Hematopoietic multipotent progenitor cell (in vitro differentiated cells): ENCODE measurements around the gene RPEL1. TPM values are rescaled to one million over a fixed set of nuclear protein-coding genes. Genes with fewer than 3 reads are reported as not detected.
"Not testable (repeated sequence)": the region's sequence is repeated elsewhere in the genome, so short reads cannot be mapped to it uniquely, and the experiment has no call there.

Experiments
- DNase-seq, 3 donors: peaks; one replicate each; pipeline ENCODE4 v3.0.0-alpha.2; 2011 to 2015; ENCODE audit warnings: low read depth in 2 of 3, low spot score in 2 of 3
- total RNA-seq: library from RNA; depleted of rRNA; stranded (reverse); fragments of >200 nt; gene quantifications from one replicate; pipeline ENCODE4 v1.2.3, GENCODE V29; 2012

The RPEL1 gene
- 0.27 TPM for total RNA-seq

- DNase-seq: not testable (repeated sequence)
These were observed at the start of gene RPEL1 for GRCh38 chr10:103245587-103245986. TSS of gene RPEL1 (plus strand) at chr10:103245887. CDS start at chr10:103245997, 110 bp downstream.

- DNase-seq: no peak
These were observed 49.2 kb upstream of the RPEL1 start for GRCh38 chr10:103196516-103196915.

- DNase-seq: peak in 2 of 3 donors; percentile 71 to 75
These were observed 48.5 kb upstream of the RPEL1 start for GRCh38 chr10:103197174-103197573.

DNA sequence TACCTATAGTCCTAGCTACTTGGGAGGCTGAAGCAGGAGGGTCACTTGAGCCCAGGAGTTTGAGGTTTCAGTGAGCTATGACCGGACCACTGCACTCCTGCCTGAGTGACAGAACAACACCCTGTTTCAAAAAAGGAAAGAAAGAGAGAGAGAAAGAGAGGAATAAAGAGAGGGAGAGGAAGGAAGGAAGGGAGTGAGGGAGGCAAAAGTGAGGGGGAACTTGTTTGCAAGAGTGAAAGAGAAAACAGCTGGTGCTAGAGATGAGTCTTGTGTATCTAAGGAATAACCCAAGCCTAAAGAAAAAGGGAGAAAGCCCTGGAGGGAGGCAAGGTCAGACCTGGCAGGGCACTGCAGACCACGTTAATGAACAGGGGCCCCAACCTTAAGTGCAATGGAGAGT lies 47.8 kb upstream of the RPEL1 start:
- DNase-seq: no peak

DNA sequence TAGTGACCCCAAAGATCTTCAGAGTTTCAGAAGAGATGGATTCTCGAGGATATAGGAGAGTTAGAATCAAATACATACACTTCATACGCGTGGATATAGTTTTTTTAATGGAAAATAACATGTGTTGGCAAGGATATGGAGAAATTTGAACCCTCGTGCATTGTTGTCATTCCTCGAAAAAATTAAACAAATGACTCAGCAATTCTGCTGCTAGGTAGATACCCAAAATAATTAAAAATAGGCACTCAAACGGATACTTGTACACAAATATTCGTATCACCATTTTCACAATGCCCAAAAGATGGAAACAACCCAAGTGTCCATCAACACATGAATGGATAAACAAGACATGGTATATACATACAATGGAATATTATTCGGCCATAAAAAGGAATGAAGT lies 47.0 kb upstream of the RPEL1 start:
- no peak for DNase-seq

DNA sequence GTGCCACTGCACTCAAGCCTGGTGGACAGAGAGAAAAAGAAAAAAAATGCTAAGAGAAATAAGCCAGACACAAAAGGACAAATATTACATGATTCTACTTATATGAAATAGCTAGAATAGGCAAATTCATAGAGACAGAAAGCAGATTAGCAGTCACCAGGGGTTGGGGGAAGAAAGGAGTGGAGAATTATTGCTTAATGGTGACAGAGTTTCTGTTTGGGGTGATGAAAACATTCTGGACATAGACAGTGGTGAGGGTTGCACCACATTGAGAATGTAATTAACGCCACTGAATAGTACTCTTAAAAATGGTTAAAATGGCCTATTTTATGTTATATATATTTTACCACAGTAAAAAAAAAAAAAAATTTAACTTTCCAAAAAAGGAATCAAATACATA lies 46.2 kb upstream of the RPEL1 start:
- no peak for DNase-seq

DNA sequence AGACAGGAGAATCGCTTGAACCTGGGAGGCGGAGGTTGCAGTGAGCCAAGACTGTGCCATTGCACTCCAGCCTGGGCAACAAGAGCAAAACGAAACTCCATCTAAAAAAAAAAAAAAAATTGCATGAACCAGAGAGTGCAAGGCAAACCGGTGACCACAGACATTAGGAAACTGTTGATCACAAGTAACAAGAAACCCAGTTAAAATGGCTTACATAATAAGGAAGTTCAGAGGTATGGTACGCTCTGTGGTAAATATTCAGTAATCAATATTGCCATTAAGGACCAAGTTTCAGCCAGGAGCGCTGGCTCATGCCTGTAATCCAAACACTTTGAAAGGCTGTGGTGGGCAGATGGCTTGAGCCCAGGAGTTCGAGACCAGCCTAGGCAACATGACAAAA lies 43.4 kb upstream of the RPEL1 start:
- peak in 1 of 3 donors; percentile 53 for DNase-seq

DNA sequence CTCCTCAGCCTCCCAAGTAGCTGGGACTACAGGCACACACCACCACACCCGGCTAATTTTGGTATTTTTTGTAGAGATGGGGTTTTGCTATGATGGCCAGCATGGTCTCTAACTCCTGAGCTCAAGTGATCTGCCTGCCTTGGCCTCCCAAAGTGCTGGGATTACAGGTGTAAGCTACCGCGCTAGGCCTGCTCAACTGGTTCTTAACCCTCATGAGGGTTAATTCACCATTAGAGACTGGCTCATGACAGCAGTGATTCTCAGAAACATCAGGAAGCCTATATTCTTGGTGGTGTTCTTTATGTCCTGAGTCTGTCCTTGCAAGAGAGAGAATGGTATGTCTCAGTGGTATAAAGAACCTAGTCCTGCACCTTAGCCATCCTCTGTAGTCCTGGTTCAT lies 42.2 kb upstream of the RPEL1 start:
- DNase-seq: no peak

- DNase-seq: no peak
These were observed 41.1 kb upstream of the RPEL1 start for GRCh38 chr10:103204353-103205255.

DNA sequence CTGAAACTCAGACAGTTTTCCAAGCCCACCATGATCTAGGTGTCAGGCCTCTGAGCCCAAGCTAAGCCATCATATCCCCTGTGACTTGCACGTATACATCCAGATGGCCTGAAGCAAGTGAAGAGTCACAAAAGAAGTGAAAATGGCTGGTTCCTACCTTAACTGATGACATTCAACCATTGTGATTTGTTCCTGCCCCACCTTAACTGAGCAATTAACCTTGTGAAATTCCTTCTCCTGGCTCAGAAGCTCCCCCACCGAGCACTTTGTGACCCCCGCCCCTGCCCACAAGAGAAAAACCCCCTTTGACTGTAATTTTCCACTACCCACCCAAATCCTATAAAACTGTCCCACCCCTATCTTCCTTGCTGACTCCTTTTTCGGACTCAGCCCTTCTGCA lies 40.3 kb upstream of the RPEL1 start:
- DNase-seq: not testable (repeated sequence)

DNA sequence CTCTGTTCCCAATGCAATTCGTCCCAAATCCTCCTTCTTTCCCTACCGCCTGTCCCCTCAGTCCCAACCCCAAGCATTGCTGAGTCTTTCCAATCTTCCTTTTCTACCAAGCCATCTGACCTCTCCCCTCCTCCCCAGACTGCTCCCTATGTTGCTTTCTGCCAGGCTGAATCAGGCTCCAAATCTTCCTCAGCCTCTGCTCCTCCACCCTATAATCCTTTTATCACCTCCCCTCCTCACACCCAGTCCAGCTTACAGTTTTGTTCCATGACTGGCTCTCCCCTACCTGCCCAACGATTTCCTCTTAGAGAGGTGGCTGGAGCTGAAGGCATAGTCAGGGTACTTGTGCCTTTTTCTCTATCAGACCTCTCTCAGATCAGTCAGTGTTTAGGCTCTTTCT lies 39.0 kb upstream of the RPEL1 start:
- not testable (repeated sequence) for DNase-seq

DNA sequence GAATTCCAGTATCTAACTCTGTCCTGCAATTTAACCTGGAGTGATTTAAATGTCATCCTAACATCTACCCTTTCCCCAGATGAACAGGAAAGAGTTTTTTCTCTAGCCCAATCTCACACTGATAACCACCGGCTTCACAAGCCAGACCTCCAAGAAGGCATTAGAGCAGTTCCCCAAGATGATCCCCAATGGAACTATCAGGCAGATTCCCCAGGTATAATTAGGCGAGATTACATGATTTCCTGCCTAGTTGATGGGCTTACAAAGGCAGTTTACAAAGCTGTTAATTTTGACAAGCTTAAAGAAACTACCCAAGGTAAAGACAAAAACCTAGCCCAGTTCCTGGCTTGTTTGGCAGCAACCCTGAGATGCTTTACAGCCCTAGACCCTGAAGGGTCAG lies 38.5 kb upstream of the RPEL1 start:
- no peak for DNase-seq

DNA sequence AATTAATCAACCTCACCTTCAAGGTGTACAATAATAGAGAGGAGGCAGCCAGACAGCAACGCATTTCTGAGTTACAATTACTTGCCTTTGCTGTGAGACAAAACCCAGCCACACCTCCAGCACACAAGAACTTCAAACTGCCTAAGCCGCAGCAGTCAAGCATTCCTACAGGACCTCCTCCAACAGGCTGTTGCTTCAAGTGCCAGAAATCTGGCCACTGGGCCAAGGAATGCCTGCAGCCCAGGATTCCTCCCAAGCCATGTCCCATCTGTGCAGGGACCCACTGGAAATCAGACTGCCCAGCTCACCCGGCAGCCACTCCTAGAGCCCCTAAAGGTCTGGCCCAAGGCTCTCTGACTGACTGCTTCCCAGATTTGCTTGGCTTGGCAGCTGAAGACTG lies 38.0 kb upstream of the RPEL1 start:
- not testable (repeated sequence) for DNase-seq

- not testable (repeated sequence) for DNase-seq
These were observed 35.4 kb upstream of the RPEL1 start for GRCh38 chr10:103210262-103210661.

DNA sequence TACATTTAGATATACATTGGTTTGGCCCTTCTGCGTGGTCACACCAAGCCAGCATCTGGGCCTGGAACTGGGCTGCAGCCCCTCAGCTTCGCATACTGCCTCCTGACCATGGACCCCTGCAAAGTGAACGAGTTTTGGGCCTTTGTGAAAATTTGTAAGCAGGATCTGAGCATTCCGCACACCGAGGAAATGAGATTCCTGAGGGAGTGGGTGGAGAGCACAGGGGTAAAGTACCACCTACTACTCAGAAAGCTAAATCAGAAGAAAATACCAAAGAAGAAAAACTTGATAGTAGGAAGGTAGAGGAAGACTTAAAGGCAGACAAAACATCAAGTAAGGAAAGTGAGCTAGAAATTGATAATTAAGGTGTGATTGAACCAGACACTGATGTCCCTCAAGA lies 30.1 kb upstream of the RPEL1 start:
- DNase-seq: no peak

- DNase-seq: not testable (repeated sequence)
These were observed 29.3 kb upstream of the RPEL1 start for GRCh38 chr10:103216362-103216761.

GRCh38 chr10:103224133-103224532 lies 21.6 kb upstream of the RPEL1 start:
- DNase-seq: no peak

GRCh38 chr10:103224721-103225120 lies 21.0 kb upstream of the RPEL1 start:
- not testable (repeated sequence) for DNase-seq

DNA sequence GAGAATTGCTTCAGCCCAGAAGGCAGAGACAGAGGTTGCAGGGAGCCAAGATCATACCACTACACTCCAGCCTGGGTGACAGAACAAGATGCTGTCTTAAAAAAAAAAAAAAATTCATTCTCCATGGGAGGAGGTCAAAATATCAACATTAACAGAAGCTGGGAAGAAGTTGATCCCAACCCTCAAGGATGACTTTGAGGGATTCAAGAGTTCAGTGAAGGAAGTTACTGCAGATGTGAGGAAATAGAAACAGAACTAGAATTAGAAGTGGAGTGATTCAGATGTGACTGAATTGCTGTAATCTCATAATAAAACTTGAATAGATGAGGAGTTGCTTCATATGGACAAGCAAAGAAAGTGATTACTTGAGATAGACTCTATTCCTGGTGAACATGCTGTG lies 19.7 kb upstream of the RPEL1 start:
- DNase-seq: no peak

GRCh38 chr10:103227416-103227815 lies 18.3 kb upstream of the RPEL1 start:
- no peak for DNase-seq

GRCh38 chr10:103231047-103231551 lies 14.6 kb upstream of the RPEL1 start:
- DNase-seq: no peak

- no peak for DNase-seq
These were observed 13.5 kb upstream of the RPEL1 start for GRCh38 chr10:103232131-103232673.
